Transverse colon (tissue), 4 donors: Measurements from ENCODE around the gene FRYL. TPM values are rescaled to one million over a fixed set of nuclear protein-coding genes. Genes with fewer than 3 reads are reported as not detected.
"Not testable (repeated sequence)": the region's sequence is repeated elsewhere in the genome, so short reads cannot be mapped to it uniquely, and the experiment has no call there.

ENCODE experiments used
- DNase-seq: peaks from one replicate; pipeline ENCODE4 v3.0.0-alpha.2; 2019
- H3K27ac ChIP-seq, 4 donors: fragments of 200-600 bp; sonication (generic); 2 replicates each; pipeline ENCODE4 v1.5.1; 2016 to 2018; ENCODE audit warnings: inconsistent platforms in 4 of 4
- H3K27me3 ChIP-seq: fragments of 200-600 bp; sonication (generic); 2 replicates; pipeline ENCODE4 v1.5.1; 2017; ENCODE audit warnings: inconsistent platforms
- H3K36me3 ChIP-seq, 4 donors: fragments of 200-600 bp; sonication (generic); 2 replicates each; pipeline ENCODE4 v1.5.1; 2017 to 2019; ENCODE audit warnings: inconsistent platforms in 4 of 4
- H3K4me1 ChIP-seq, 4 donors: fragments of 200-600 bp; sonication (generic); 2 replicates each; pipeline ENCODE4 v1.5.1; 2017 to 2020; ENCODE audit warnings: inconsistent platforms in 4 of 4
- H3K4me3 ChIP-seq, 4 donors: fragments of 200-600 bp; sonication (generic); 1 replicate in 1 of 4; 2 replicates in 3 of 4; pipeline versions ENCODE4 v1.5.1 to v1.6.1; 2017 to 2019; ENCODE audit warnings: inconsistent platforms in 4 of 4
- H3K9me3 ChIP-seq, 2 donors: fragments of 200-600 bp; sonication (generic); 2 replicates each; pipeline ENCODE4 v1.5.1; 2017 to 2019; ENCODE audit warnings: inconsistent platforms in 2 of 2
- CTCF ChIP-seq, 5 experiments: fragments of 200-600 bp in 3 of 5; fragments of 450-650 bp in 2 of 5; sonication (generic) in 3 of 5; IDR thresholded peaks; 1 replicate in 2 of 5; 2 replicates in 3 of 5; pipeline ENCODE4 v1.5.1; 2016 to 2017; ENCODE audit warnings: antibody characterized with exemption in 5 of 5, inconsistent platforms in 3 of 5, mild to moderate bottlenecking in 2 of 5, moderate library complexity in 1 of 5
- EP300 ChIP-seq: sonication (generic); formaldehyde crosslinking; IDR thresholded peaks from one replicate; pipeline ENCODE4 v1.6.1; 2017; ENCODE audit warnings: antibody characterized with exemption, low read depth
- POLR2A ChIP-seq: fragments of 450-650 bp; IDR thresholded peaks from one replicate; pipeline ENCODE4 v1.6.1; 2016; ENCODE audit warnings: antibody characterized with exemption, mild to moderate bottlenecking, moderate library complexity
- POLR2AphosphoS5 ChIP-seq, 3 donors: sonication (generic); formaldehyde crosslinking; IDR thresholded peaks; one replicate each; pipeline ENCODE4 v1.6.1; 2016; ENCODE audit warnings: antibody characterized with exemption in 3 of 3
- WGBS, 2 donors: methylation state at CpG; one replicate each; pipeline ENCODE4 v1.1.5; 2018; ENCODE audit warnings: low coverage in 1 of 2; 5-methylcytosine and 5-hydroxymethylcytosine counted together
- in situ Hi-C, 4 donors: fragments of 200-750 bp; cut with MboI; loops; one replicate each; pipeline versions ENCODE4 v1.15.0 to v1.15.1; 2017; ENCODE audit warnings: low sequenced_read_pairs in 3 of 4, low pct_ligation_motif_present in 1 of 4, low pct_unique_long_range_greater_than_20kb in 1 of 4
- intact Hi-C: fragments of 100-400 bp; cut with DNase I; formaldehyde crosslinking; loops from one replicate; pipeline ENCODE4 v1.15.1; 2023; ENCODE audit warnings: low total_unique reads
- total RNA-seq, 4 donors: library from RNA; depleted of rRNA; stranded (reverse); fragments of >200 nt; gene quantifications; one replicate each; pipeline ENCODE4 v1.1.0, GENCODE V29; 2016

Gene FRYL
- total RNA-seq, 4 donors from 2014 or later: 477 to 645 (median 545) TPM

- H3K27ac ChIP-seq: no peak overlapping the region
- no peaks in the 10 kb centered on the region for H3K9me3 ChIP-seq
- no peak for DNase-seq
- H3K27me3 ChIP-seq: no peaks in the 10 kb centered on the region
- intact Hi-C loops: no loop called here
- 68 to 100% methylated on average over 2 to 3 of the region's 3 CpGs for WGBS, 2 donors
- TF ChIP-seq CTCF (IDR thresholded peaks at IDR 0.05): no peak
- no peak for TF ChIP-seq POLR2AphosphoS5 (IDR thresholded peaks at IDR 0.05)
- TF ChIP-seq POLR2A: no peak
- TF ChIP-seq EP300: no peak
- H3K36me3 ChIP-seq: no peaks in the 10 kb centered on the region
- no peak overlapping the region for H3K4me3 ChIP-seq
- in situ Hi-C loops: no loop called here
- H3K4me1 ChIP-seq: peaks cover 6 to 78% (median 49%) of the 10 kb centered on the region in 4 donors
Observed at GRCh38 chr4:48639807-48640206, 140.3 kb downstream of the FRYL start.

- DNase-seq, H3K9me3 ChIP-seq, intact Hi-C loops, H3K36me3 ChIP-seq, in situ Hi-C loops, H3K4me3 ChIP-seq, H3K27ac ChIP-seq, H3K27me3 ChIP-seq: not testable (repeated sequence)
- WGBS, 2 donors: 88 to 100% methylated on average over 1 to 5 of the region's 5 CpGs
- H3K4me1 ChIP-seq: peaks cover 6 to 74% (median 50%) of the 10 kb centered on the region in 4 donors
Observed at GRCh38 chr4:48638586-48638985, 141.5 kb downstream of the FRYL start.

- TF ChIP-seq POLR2A (no peak), EP300 (no peak), CTCF (IDR thresholded peaks at IDR 0.05) (no peak), POLR2AphosphoS5 (IDR thresholded peaks at IDR 0.05) (no peak)
- H3K27ac ChIP-seq: no peak overlapping the region
- no peaks in the 10 kb centered on the region for H3K27me3 ChIP-seq
- H3K9me3 ChIP-seq: no peaks in the 10 kb centered on the region
- no peak for DNase-seq
- peaks cover 0 to 4% (median 0%) of the 10 kb centered on the region in 4 donors for H3K36me3 ChIP-seq
- intact Hi-C loops (no loop called here), in situ Hi-C loops (no loop called here)
- H3K4me1 ChIP-seq: peaks cover 0 to 57% (median 35%) of the 10 kb centered on the region in 4 donors
- H3K4me3 ChIP-seq: no peak overlapping the region
- 37 to 41% methylated on average over 1 of the region's 1 CpG for WGBS, 2 donors
Observed at GRCh38 chr4:48636911-48637310, 143.2 kb downstream of the FRYL start.

- Histone ChIP-seq H3K9me3 (no peaks in the 10 kb centered on the region), H3K27ac (no peak overlapping the region), H3K36me3 (peaks cover 0 to 9% (median 0%) of the 10 kb centered on the region in 4 donors), H3K4me3 (no peak overlapping the region), H3K27me3 (no peaks in the 10 kb centered on the region), H3K4me1 (peaks cover 0 to 48% (median 26%) of the 10 kb centered on the region in 4 donors)
- in situ Hi-C loops: no loop called here
- DNase-seq: no peak
- TF ChIP-seq EP300 (no peak), POLR2A (no peak), POLR2AphosphoS5 (IDR thresholded peaks at IDR 0.05) (no peak), CTCF (IDR thresholded peaks at IDR 0.05) (no peak)
- WGBS, 2 donors: 20 to 29% methylated on average over 2 of the region's 2 CpGs
- intact Hi-C loops: no loop called here
Observed at GRCh38 chr4:48635980-48636379, 144.1 kb downstream of the FRYL start.

- in situ Hi-C loops: no loop called here
- 86 to 93% methylated on average over 3 of the region's 3 CpGs for WGBS, 2 donors
- Histone ChIP-seq H3K9me3 (no peaks in the 10 kb centered on the region), H3K27me3 (no peaks in the 10 kb centered on the region), H3K4me3 (no peak overlapping the region), H3K36me3 (peaks cover 0 to 14% (median 0%) of the 10 kb centered on the region in 4 donors), H3K27ac (no peak overlapping the region), H3K4me1 (peaks cover 0 to 45% (median 21%) of the 10 kb centered on the region in 4 donors)
- intact Hi-C loops: no loop called here
- no peak for DNase-seq
- TF ChIP-seq POLR2A (no peak), EP300 (no peak), POLR2AphosphoS5 (IDR thresholded peaks at IDR 0.05) (no peak), CTCF (IDR thresholded peaks at IDR 0.05) (no peak)
Observed at GRCh38 chr4:48635310-48635709, 144.8 kb downstream of the FRYL start.
